OCI-LY3 (cell line): Measurements from ENCODE around the gene KIF5C.

Experiments
- CTCF ChIP-seq: fragments of 200-600, 300-600 bp; sonication (generic); IDR thresholded peaks from 2 replicates; pipeline ENCODE4 v1.5.1; 2014; ENCODE audit warnings: antibody characterized with exemption, low read length, low read depth
- EZH2phosphoT487 ChIP-seq: fragments of 200-600 bp; shearing (Covaris generic); IDR thresholded peaks from 2 replicates; pipeline ENCODE4 v1.6.1; 2018; ENCODE audit warnings: antibody characterized with exemption, mixed run types, low read depth

- TF ChIP-seq CTCF (no peak), EZH2phosphoT487 (no peak)
Measured at GRCh38 chr2:148947299-148947698, 72.3 kb downstream of the KIF5C start.
